GM18909 (cell line): ENCODE measurements around the gene LLGL2.

Experiments
- ATAC-seq: cut with Tn5 transposase; IDR thresholded peaks from one replicate; pipeline ENCODE4 v1.9.1; 2021; ENCODE audit warnings: mild to moderate bottlenecking; ENCODE audit not compliant: unreplicated experiment, poor library complexity

LLGL2 gene

GRCh38 chr17:75607086-75607485 is 81.6 kb downstream of the LLGL2 start:
- no peak for ATAC-seq

GRCh38 chr17:75610103-75610984 is 84.8 kb downstream of the LLGL2 start:
- ATAC-seq = no peak

GRCh38 chr17:75611851-75612429 is 86.4 kb downstream of the LLGL2 start:
- ATAC-seq = no peak

GRCh38 chr17:75612906-75613626 is 87.6 kb downstream of the LLGL2 start:
- ATAC-seq = no peak

- ATAC-seq = no peak
Measured at GRCh38 chr17:75614006-75614405, 88.5 kb downstream of the LLGL2 start.

GRCh38 chr17:75614556-75615270 is 89.2 kb downstream of the LLGL2 start:
- no peak for ATAC-seq

GRCh38 chr17:75615301-75615700 is 89.8 kb downstream of the LLGL2 start:
- no peak for ATAC-seq

- ATAC-seq = no peak
Measured at GRCh38 chr17:75616521-75617122, 91.1 kb downstream of the LLGL2 start.

- no peak for ATAC-seq
Measured at GRCh38 chr17:75617218-75617617, 91.7 kb downstream of the LLGL2 start.

- ATAC-seq = no peak
Measured at GRCh38 chr17:75617675-75618074, 92.2 kb downstream of the LLGL2 start.

- ATAC-seq = no peak
Measured at GRCh38 chr17:75619506-75620431, 94.3 kb downstream of the LLGL2 start.

GRCh38 chr17:75621489-75621888 is 96.0 kb downstream of the LLGL2 start:
- no peak for ATAC-seq

- no peak for ATAC-seq
Measured at GRCh38 chr17:75622076-75622475, 96.6 kb downstream of the LLGL2 start.

- ATAC-seq = no peak
Measured at GRCh38 chr17:75622771-75623273, 97.3 kb downstream of the LLGL2 start.

- ATAC-seq = no peak
Measured at GRCh38 chr17:75623386-75623785, 97.9 kb downstream of the LLGL2 start.

- ATAC-seq = no peak
Measured at GRCh38 chr17:75624021-75624420, 98.5 kb downstream of the LLGL2 start.
